Stomach smooth muscle (tissue), 2 donors: Measurements from ENCODE around the gene FAM3D.
"Not testable (repeated sequence)": the region's sequence is repeated elsewhere in the genome, so short reads cannot be mapped to it uniquely, and the experiment has no call there.

Source experiments
- H3K27ac ChIP-seq: one replicate; pipeline ENCODE4 v1.7.0; 2013; ENCODE audit warnings: mild to moderate bottlenecking, low read length, inconsistent platforms
- H3K27me3 ChIP-seq, 2 donors: one replicate each; pipeline ENCODE4 v1.7.0; 2013; ENCODE audit warnings: low read length in 2 of 2; ENCODE audit not compliant: insufficient read depth in 2 of 2, control insufficient read depth in 1 of 2
- H3K36me3 ChIP-seq, 2 donors: one replicate each; pipeline ENCODE4 v1.7.0; 2013; ENCODE audit warnings: low read length in 2 of 2; ENCODE audit not compliant: control insufficient read depth in 2 of 2, insufficient read depth in 2 of 2
- H3K4me1 ChIP-seq: one replicate; pipeline ENCODE4 v1.7.0; 2013; ENCODE audit warnings: low read length; ENCODE audit not compliant: control insufficient read depth, insufficient read depth
- H3K4me3 ChIP-seq, 2 donors: one replicate each; pipeline ENCODE4 v1.7.0; 2013; ENCODE audit warnings: low read length in 2 of 2
- H3K9ac ChIP-seq, 2 donors: one replicate each; pipeline ENCODE4 v1.7.0; 2013; ENCODE audit warnings: low read length in 2 of 2, mild to moderate bottlenecking in 1 of 2
- H3K9me3 ChIP-seq, 2 donors: one replicate each; pipeline ENCODE4 v1.7.0; 2013; ENCODE audit warnings: low read length in 2 of 2; ENCODE audit not compliant: control insufficient read depth in 2 of 2
- donor health status: healthy.
- donor health status: Pancreatic carcinoma.

The FAM3D gene

GRCh38 chr3:58666683-58667082 lies at the start of gene FAM3D:
TSS of gene FAM3D (minus strand) at chr3:58666774. CDS start at chr3:58655563, 11,211 bp downstream.
- no peaks in the 10 kb centered on the region for H3K36me3 ChIP-seq
- H3K4me3 ChIP-seq: no peak within 1 kb of the TSS
- no peak within 1 kb of the TSS for H3K27ac ChIP-seq
- H3K9me3 ChIP-seq: no peaks in the 10 kb centered on the region
- no peaks in the 10 kb centered on the region for H3K4me1 ChIP-seq
- H3K27me3 ChIP-seq: peaks cover 0 to 3% of the 10 kb centered on the region in 2 donors
- H3K9ac ChIP-seq: no peak within 1 kb of the TSS

- Histone ChIP-seq H3K4me1 (no peaks in the 10 kb centered on the region), H3K4me3 (no peak overlapping the region), H3K27me3 (no peaks in the 10 kb centered on the region), H3K27ac (no peak overlapping the region), H3K9me3 (no peaks in the 10 kb centered on the region), H3K9ac (no peak overlapping the region), H3K36me3 (no peaks in the 10 kb centered on the region)
These were observed 47.3 kb upstream of the FAM3D start for GRCh38 chr3:58713715-58714401.

GRCh38 chr3:58711871-58712270 lies 45.3 kb upstream of the FAM3D start:
- Histone ChIP-seq H3K4me3 (no peak overlapping the region), H3K36me3 (no peaks in the 10 kb centered on the region), H3K9me3 (no peaks in the 10 kb centered on the region), H3K9ac (no peak overlapping the region), H3K4me1 (no peaks in the 10 kb centered on the region), H3K27me3 (no peaks in the 10 kb centered on the region), H3K27ac (no peak overlapping the region)

- not testable (repeated sequence) for H3K36me3 ChIP-seq, H3K4me3 ChIP-seq, H3K4me1 ChIP-seq, H3K27ac ChIP-seq, H3K9me3 ChIP-seq, H3K9ac ChIP-seq, H3K27me3 ChIP-seq
These were observed 42.4 kb upstream of the FAM3D start for GRCh38 chr3:58708983-58709382.

GRCh38 chr3:58708116-58708791 lies 41.7 kb upstream of the FAM3D start:
- H3K4me1 ChIP-seq: no peaks in the 10 kb centered on the region
- no peaks in the 10 kb centered on the region for H3K36me3 ChIP-seq
- H3K9me3 ChIP-seq: no peaks in the 10 kb centered on the region
- no peak overlapping the region for H3K4me3 ChIP-seq
- no peaks in the 10 kb centered on the region for H3K27me3 ChIP-seq
- no peak overlapping the region for H3K9ac ChIP-seq
- H3K27ac ChIP-seq: no peak overlapping the region

GRCh38 chr3:58707390-58707930 lies 40.9 kb upstream of the FAM3D start:
- Histone ChIP-seq H3K4me1 (no peaks in the 10 kb centered on the region), H3K27ac (no peak overlapping the region), H3K9me3 (no peaks in the 10 kb centered on the region), H3K27me3 (no peaks in the 10 kb centered on the region), H3K9ac (no peak overlapping the region), H3K36me3 (no peaks in the 10 kb centered on the region), H3K4me3 (no peak overlapping the region)

GRCh38 chr3:58706395-58707167 lies 40.0 kb upstream of the FAM3D start:
- H3K9me3 ChIP-seq: no peaks in the 10 kb centered on the region
- H3K4me1 ChIP-seq: no peaks in the 10 kb centered on the region
- no peak overlapping the region for H3K9ac ChIP-seq
- no peaks in the 10 kb centered on the region for H3K36me3 ChIP-seq
- H3K27me3 ChIP-seq: no peaks in the 10 kb centered on the region
- no peak overlapping the region for H3K27ac ChIP-seq
- H3K4me3 ChIP-seq: no peak overlapping the region

- no peak overlapping the region for H3K9ac ChIP-seq
- no peaks in the 10 kb centered on the region for H3K4me1 ChIP-seq
- H3K9me3 ChIP-seq: no peaks in the 10 kb centered on the region
- H3K27ac ChIP-seq: no peak overlapping the region
- no peak overlapping the region for H3K4me3 ChIP-seq
- H3K27me3 ChIP-seq: no peaks in the 10 kb centered on the region
- H3K36me3 ChIP-seq: no peaks in the 10 kb centered on the region
These were observed 38.2 kb upstream of the FAM3D start for GRCh38 chr3:58704745-58705144.

- not testable (repeated sequence) for H3K4me3 ChIP-seq, H3K9me3 ChIP-seq, H3K27me3 ChIP-seq, H3K36me3 ChIP-seq, H3K9ac ChIP-seq, H3K4me1 ChIP-seq, H3K27ac ChIP-seq
These were observed 37.7 kb upstream of the FAM3D start for GRCh38 chr3:58704304-58704703.

GRCh38 chr3:58698246-58698645 lies 31.7 kb upstream of the FAM3D start:
- Histone ChIP-seq H3K36me3 (no peaks in the 10 kb centered on the region), H3K27me3 (no peaks in the 10 kb centered on the region), H3K27ac (no peak overlapping the region), H3K9me3 (no peaks in the 10 kb centered on the region), H3K4me3 (no peak overlapping the region), H3K4me1 (no peaks in the 10 kb centered on the region), H3K9ac (no peak overlapping the region)
